OCI-LY1 (cell line): Measurements from ENCODE around the gene ADGRG1.

Experiments used
- H2AFZ ChIP-seq: fragments of 200-600 bp; sonication (generic), shearing (Covaris generic); 2 replicates; pipeline ENCODE4 v1.6.0; 2014; ENCODE audit warnings: antibody characterized with exemption, mild to moderate bottlenecking, low read length
- H3F3A ChIP-seq: fragments of 200-600 bp; sonication (generic), shearing (Covaris generic); 2 replicates; pipeline ENCODE4 v1.6.0; 2014; ENCODE audit warnings: mild to moderate bottlenecking, antibody characterized with exemption, low read length, moderate library complexity; ENCODE audit not compliant: insufficient read depth
- H3K27ac ChIP-seq: fragments of 200-600 bp; sonication (generic); 2 replicates; pipeline ENCODE4 v1.5.1; 2014; ENCODE audit warnings: low read length, mixed run types, mild to moderate bottlenecking, low read depth; ENCODE audit not compliant: poor library complexity, severe bottlenecking
- H3K27me3 ChIP-seq: fragments of 200-600 bp; sonication (generic); 2 replicates; pipeline ENCODE4 v1.6.0; 2014; ENCODE audit warnings: antibody characterized with exemption, mild to moderate bottlenecking, low read length, moderate library complexity; ENCODE audit not compliant: insufficient read depth
- H3K36me3 ChIP-seq: fragments of 200-600 bp; sonication (generic); 2 replicates; pipeline ENCODE4 v1.6.1; 2014; ENCODE audit warnings: mild to moderate bottlenecking, antibody characterized with exemption, low read length, moderate library complexity, mixed read lengths; ENCODE audit not compliant: insufficient read depth
- H3K4me1 ChIP-seq: fragments of 200-600 bp; sonication (generic); 2 replicates; pipeline ENCODE4 v1.5.1; 2014; ENCODE audit warnings: mild to moderate bottlenecking, low read length, moderate library complexity; ENCODE audit not compliant: insufficient read depth, severe bottlenecking
- H3K4me2 ChIP-seq: fragments of 200-600 bp; sonication (generic), shearing (Covaris generic); 2 replicates; pipeline ENCODE4 v1.6.1; 2014; ENCODE audit warnings: low read length
- H3K4me3 ChIP-seq: fragments of 200-600 bp; sonication (generic); 2 replicates; pipeline ENCODE4 v1.5.1; 2014; ENCODE audit warnings: low read length, low read depth, mild to moderate bottlenecking, mixed read lengths; ENCODE audit not compliant: poor library complexity, severe bottlenecking
- H3K79me2 ChIP-seq: fragments of 200-600 bp; shearing (Covaris generic); 2 replicates; pipeline ENCODE4 v1.6.1; 2016; ENCODE audit warnings: mixed run types, low read length, mixed read lengths; ENCODE audit not compliant: insufficient read depth
- H3K9ac ChIP-seq: fragments of 200-600 bp; sonication (generic), shearing (Covaris generic); 2 replicates; pipeline ENCODE4 v1.6.1; 2014; ENCODE audit warnings: mild to moderate bottlenecking, low read length, mixed read lengths
- H3K9me2 ChIP-seq: fragments of 200-600 bp; sonication (generic), shearing (Covaris generic); 2 replicates; pipeline ENCODE4 v1.6.1; 2014; ENCODE audit warnings: low read depth, mild to moderate bottlenecking, low read length, mixed read lengths
- H3K9me3 ChIP-seq: fragments of 200-600 bp; shearing (Covaris generic); 2 replicates; pipeline ENCODE4 v1.6.1; 2014; ENCODE audit warnings: low read length, mixed read lengths
- H4K20me1 ChIP-seq: fragments of 200-600 bp; sonication (generic), shearing (Covaris generic); 2 replicates; pipeline ENCODE4 v1.6.0; 2016; ENCODE audit warnings: mild to moderate bottlenecking, low read length; ENCODE audit not compliant: insufficient read depth
- CTCF ChIP-seq: fragments of 200-600 bp; sonication (generic), shearing (Covaris generic); IDR thresholded peaks from 2 replicates; pipeline ENCODE4 v1.5.1; 2017; ENCODE audit warnings: mild to moderate bottlenecking, antibody characterized with exemption, low read length, moderate library complexity, mixed read lengths
- EZH2 ChIP-seq: fragments of 200-600 bp; sonication (generic), shearing (Covaris generic); IDR thresholded peaks from 2 replicates; pipeline ENCODE4 v1.8.0; 2017; ENCODE audit warnings: borderline replicate concordance, mixed run types, mild to moderate bottlenecking, antibody characterized with exemption, low read length, moderate library complexity, mixed read lengths

ADGRG1 gene

GRCh38 chr16:57615813-57616212 is 12.6 kb upstream of the ADGRG1 start:
- no peak overlapping the region for H3K4me2 ChIP-seq
- H3K79me2 ChIP-seq = no peaks in the 10 kb centered on the region
- no peaks in the 10 kb centered on the region for H3K9me2 ChIP-seq
- 0 out of 2 replicates have a peak, but pooled peaks cover 4% of the 10 kb centered on the region for H3K27me3 ChIP-seq
- H3K9ac ChIP-seq = no peak overlapping the region
- no peaks in the 10 kb centered on the region for H4K20me1 ChIP-seq
- TF ChIP-seq EZH2 (no peak), CTCF (no peak)
- H3K27ac ChIP-seq = no peak overlapping the region
- H3F3A ChIP-seq = no peaks in the 10 kb centered on the region
- H3K4me1 ChIP-seq = no peaks in the 10 kb centered on the region
- no peak overlapping the region for H2AFZ ChIP-seq
- H3K9me3 ChIP-seq = no peaks in the 10 kb centered on the region
- H3K36me3 ChIP-seq = no peaks in the 10 kb centered on the region
- no peak overlapping the region for H3K4me3 ChIP-seq

- Histone ChIP-seq H2AFZ (no peak overlapping the region), H3K27me3 (0 out of 2 replicates have a peak, but pooled peaks cover 4% of the 10 kb centered on the region), H3K79me2 (no peaks in the 10 kb centered on the region), H3K9me2 (no peaks in the 10 kb centered on the region), H3K4me3 (no peak overlapping the region), H3K9ac (no peak overlapping the region), H3K27ac (no peak overlapping the region), H3F3A (no peaks in the 10 kb centered on the region), H3K4me2 (no peak overlapping the region), H3K4me1 (no peaks in the 10 kb centered on the region), H3K9me3 (no peaks in the 10 kb centered on the region), H3K36me3 (no peaks in the 10 kb centered on the region), H4K20me1 (no peaks in the 10 kb centered on the region)
- TF ChIP-seq CTCF (no peak), EZH2 (no peak)
These were observed 12.2 kb upstream of the ADGRG1 start for GRCh38 chr16:57616241-57616640.

- TF ChIP-seq CTCF (no peak), EZH2 (no peak)
These were observed 11.6 kb upstream of the ADGRG1 start for GRCh38 chr16:57616876-57617275.

More at GRCh38 chr16:57616876-57617275, 11.6 kb upstream of the ADGRG1 start:
- Histone ChIP-seq H3K9me3 (no peaks in the 10 kb centered on the region), H2AFZ (no peak overlapping the region), H3K4me1 (no peaks in the 10 kb centered on the region), H4K20me1 (no peaks in the 10 kb centered on the region), H3F3A (no peaks in the 10 kb centered on the region), H3K79me2 (no peaks in the 10 kb centered on the region), H3K27me3 (0 out of 2 replicates have a peak, but pooled peaks cover 4% of the 10 kb centered on the region), H3K27ac (no peak overlapping the region), H3K9me2 (no peaks in the 10 kb centered on the region), H3K4me3 (no peak overlapping the region), H3K36me3 (no peaks in the 10 kb centered on the region), H3K9ac (no peak overlapping the region), H3K4me2 (no peak overlapping the region)
